GM19099 (cell line): ENCODE data around the gene DOCK2.

Experiments
- POLR2A ChIP-seq: IDR thresholded peaks from 3 replicates; pipeline ENCODE4 v1.6.1; 2011; ENCODE audit warnings: low read depth; ENCODE audit not compliant: insufficient read length; ENCODE audit errors: extremely low read depth

Gene DOCK2

GRCh38 chr5:169886033-169886432 is 249.0 kb downstream of the DOCK2 start:
- no peak for TF ChIP-seq POLR2A

- TF ChIP-seq POLR2A, result no peak
These were observed 249.6 kb downstream of the DOCK2 start for GRCh38 chr5:169886677-169887076.

- no peak for TF ChIP-seq POLR2A
These were observed 252.5 kb downstream of the DOCK2 start for GRCh38 chr5:169889572-169889971.

GRCh38 chr5:169893010-169893409 is 255.9 kb downstream of the DOCK2 start:
- TF ChIP-seq POLR2A, result no peak

GRCh38 chr5:169893571-169893970 is 256.5 kb downstream of the DOCK2 start:
- no peak for TF ChIP-seq POLR2A

- no peak for TF ChIP-seq POLR2A
These were observed 258.9 kb downstream of the DOCK2 start for GRCh38 chr5:169895926-169896325.

- TF ChIP-seq POLR2A, result no peak
These were observed 260.4 kb downstream of the DOCK2 start for GRCh38 chr5:169897481-169897880.

- TF ChIP-seq POLR2A, result no peak
These were observed 264.8 kb downstream of the DOCK2 start for GRCh38 chr5:169901896-169902295.

- no peak for TF ChIP-seq POLR2A
These were observed 267.0 kb downstream of the DOCK2 start for GRCh38 chr5:169904059-169904458.

GRCh38 chr5:169904508-169904907 is 267.4 kb downstream of the DOCK2 start:
- TF ChIP-seq POLR2A, result no peak

- no peak for TF ChIP-seq POLR2A
These were observed 267.9 kb downstream of the DOCK2 start for GRCh38 chr5:169905017-169905416.

GRCh38 chr5:169906745-169907649 is 269.9 kb downstream of the DOCK2 start:
- TF ChIP-seq POLR2A, result no peak

- no peak for TF ChIP-seq POLR2A
These were observed 271.8 kb downstream of the DOCK2 start for GRCh38 chr5:169908864-169909263.

- TF ChIP-seq POLR2A, result no peak
These were observed 272.9 kb downstream of the DOCK2 start for GRCh38 chr5:169909945-169910344.

GRCh38 chr5:169910393-169910792 is 273.3 kb downstream of the DOCK2 start:
- TF ChIP-seq POLR2A, result no peak

GRCh38 chr5:169911448-169912212 is 274.6 kb downstream of the DOCK2 start:
- TF ChIP-seq POLR2A, result no peak
